ENCODE results near the gene STEEP1.

Gene STEEP1

GRCh38 chrX:119565107-119565663 lies at the start of gene STEEP1:
TSS of gene STEEP1 (minus strand) at chrX:119565409. CDS start at chrX:119565355, 54 bp downstream.
- peak; percentile 64 to 70 for DNase-seq (ENCODE audit: low read depth in 2 of 2, low spot score in 1 of 2)

- DNase-seq (ENCODE audit: low read depth in 2 of 2, low spot score in 1 of 2), result no peak
These were observed 49.6 kb upstream of the STEEP1 start for GRCh38 chrX:119614776-119615175.

DNA sequence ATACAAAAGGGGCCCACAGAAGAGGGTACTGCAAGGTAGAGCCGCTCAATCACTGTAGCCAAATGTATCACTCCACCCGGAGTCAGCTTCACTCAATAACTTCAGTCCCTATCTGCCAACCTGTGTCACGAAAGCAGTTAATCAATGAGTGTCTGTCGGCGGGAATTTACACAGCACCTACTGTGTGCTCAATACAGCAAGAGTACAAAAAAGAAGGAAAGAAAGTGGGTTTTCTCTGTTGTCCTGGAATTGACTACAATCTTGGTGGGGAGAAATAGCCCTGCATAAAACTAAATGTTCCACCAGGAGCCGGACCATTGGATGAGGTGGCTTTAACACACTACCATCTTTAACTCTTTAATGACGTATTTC lies 41.8 kb upstream of the STEEP1 start:
- DNase-seq (ENCODE audit: low read depth in 2 of 2, low spot score in 1 of 2), result no peak

DNA sequence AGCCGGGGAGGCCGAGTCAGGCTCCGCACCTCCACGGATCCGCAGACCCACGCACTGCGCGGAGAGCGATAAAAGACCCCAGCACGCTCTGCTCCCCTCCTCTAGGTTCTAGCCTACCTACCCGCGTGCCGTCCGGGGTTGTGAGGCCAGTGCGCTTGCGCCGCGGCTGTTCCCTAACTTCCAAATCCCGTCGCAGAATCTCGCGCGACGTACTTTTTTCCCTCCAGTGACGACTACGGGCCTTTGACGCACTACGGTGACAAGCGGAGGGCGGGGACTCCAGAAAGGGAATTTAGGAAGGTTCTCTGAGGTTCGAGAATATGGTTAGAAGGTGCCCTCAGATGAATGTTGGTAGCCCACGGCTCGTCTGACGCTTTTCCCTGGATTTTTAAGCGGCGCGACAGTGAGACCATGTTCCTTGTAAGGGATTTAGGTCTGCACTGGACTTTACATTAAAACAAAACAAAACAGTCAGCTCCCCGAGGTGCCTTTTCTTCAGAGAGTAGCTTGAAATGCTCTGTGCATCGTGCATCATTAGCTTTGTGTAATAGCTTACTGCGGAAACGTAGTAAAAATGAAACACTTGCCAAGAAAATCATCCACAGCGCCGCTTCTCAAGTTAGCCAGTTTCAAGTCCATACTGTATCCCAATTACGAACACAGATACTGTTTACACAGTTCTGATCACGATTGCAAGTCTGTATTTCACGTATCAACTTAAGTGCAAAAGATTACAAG lies 41.2 kb upstream of the STEEP1 start, which contains the start of gene NKRF:
TSS of gene NKRF (minus strand) at position 145 of the 738 bp plus-strand sequence.
- peak; percentile 70 to 78 for DNase-seq (ENCODE audit: low read depth in 2 of 2, low spot score in 1 of 2)

DNA sequence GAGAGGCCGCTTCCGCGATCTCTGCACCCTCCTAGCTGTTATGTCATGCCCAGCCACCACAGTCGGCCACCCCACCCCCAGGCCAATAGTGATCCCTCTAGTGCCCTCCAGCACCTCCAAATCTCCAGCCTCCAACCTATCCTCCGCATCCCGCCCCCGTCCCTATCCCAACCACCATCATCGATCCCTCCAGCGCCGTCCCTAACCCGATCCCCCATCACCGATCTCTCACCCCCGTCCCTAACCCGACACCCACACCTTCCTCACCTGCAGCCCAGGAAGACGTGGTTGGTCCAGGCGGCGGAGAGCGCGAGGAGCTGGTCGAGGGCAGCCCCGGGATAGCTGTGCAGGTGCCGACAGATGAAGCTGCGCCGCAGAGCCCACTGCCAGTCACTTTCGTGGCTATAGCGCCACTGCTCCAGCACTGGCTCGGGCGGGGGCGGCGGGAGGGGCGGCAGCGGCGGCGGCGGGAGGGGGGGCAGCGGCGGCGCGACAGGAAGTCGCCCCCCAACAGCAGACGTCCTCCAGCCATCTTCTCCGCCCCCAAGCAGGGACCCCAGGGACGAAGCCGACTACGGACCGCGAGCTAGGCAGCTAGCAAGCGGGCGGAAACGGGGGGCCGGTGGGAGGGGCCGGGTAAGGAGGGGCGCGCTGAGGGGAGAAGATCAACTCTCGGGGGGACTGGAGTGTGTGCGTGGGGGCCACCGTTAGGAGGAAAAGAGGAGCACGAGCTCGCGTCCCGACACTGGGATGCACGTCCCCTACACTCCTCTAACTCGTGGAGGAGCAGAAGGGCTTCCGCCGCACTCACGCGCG lies 40.5 kb upstream of the STEEP1 start:
- peak; percentile 9 to 15 for DNase-seq (ENCODE audit: low read depth in 2 of 2, low spot score in 1 of 2)

GRCh38 chrX:119604766-119605463 lies 39.7 kb upstream of the STEEP1 start:
- no peak for DNase-seq (ENCODE audit: low read depth in 2 of 2, low spot score in 1 of 2)

DNA sequence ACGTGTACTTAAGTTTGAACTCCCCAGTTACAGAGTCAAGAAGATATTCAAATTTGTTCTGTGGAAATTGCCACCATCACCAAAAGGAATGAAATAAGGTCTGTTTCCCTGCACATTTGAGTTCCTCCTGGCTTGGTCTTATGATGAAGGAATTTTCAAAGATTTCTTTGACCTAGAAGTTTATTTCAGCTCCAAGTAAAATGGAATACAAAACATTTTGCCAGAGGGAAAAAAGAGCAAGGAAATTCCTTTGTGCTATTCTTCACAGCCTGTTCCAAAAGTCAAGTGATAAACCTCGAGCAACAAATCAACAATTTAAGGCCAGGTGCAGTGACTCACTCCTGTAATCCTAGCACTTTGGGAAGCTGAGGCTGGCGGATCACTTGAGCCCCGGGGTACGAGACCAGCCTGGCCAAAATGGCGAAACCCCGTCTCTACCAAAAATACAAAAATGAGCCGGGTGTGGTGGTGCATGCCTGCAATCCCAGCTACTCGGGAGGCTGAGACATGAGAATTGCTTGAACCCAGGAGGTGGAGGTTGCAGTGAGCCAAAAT lies 37.6 kb upstream of the STEEP1 start:
- DNase-seq (ENCODE audit: low read depth in 2 of 2, low spot score in 1 of 2), result no peak

DNA sequence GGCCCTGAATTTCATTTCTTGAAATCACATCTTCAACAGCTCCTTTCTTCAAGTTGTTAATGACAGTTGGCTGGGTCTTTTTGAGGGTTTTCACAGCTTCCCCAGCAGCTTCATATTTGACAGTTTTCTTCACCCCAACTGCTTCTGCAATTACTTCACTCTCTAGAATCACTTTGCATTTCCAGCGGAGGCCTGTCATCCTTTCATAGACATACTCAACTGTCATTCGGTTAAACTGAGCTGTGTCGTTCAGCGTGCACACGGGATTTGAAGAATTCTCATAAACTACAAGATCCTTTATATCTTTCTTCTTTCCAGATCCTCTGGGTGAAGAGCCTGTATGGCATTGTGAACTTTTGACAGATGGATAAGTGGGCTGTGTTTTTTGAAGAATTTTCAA lies 24.6 kb upstream of the STEEP1 start:
- DNase-seq (ENCODE audit: low read depth in 2 of 2, low spot score in 1 of 2), result no peak

- no peak for DNase-seq (ENCODE audit: low read depth in 2 of 2, low spot score in 1 of 2)
These were observed 18.3 kb upstream of the STEEP1 start for GRCh38 chrX:119583431-119584059.

DNA sequence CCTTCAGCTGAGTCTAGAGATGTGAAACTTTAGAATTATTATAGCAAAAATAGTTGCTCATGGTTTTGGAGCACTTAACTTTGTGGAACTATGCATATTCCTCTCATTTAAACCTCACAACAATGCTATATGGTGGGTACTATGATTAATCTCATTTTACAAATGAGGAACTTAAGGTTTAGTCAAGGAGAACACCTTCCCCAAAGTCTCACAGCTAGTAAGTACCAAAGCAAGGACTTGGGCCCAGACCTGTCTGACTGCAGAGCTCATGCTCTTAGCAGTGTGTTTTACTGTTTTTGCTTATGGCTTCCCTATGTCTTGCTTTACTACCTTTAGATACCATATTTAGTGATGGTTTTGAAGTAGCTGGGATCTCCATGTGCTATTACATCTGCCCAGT lies 14.2 kb upstream of the STEEP1 start:
- no peak for DNase-seq (ENCODE audit: low read depth in 2 of 2, low spot score in 1 of 2)

- peak; percentile 64 to 79 for DNase-seq (ENCODE audit: low read depth in 2 of 2, low spot score in 1 of 2)
These were observed 9.4 kb upstream of the STEEP1 start, which contains the start of gene UBE2A for GRCh38 chrX:119574394-119575266. TSS of gene UBE2A (plus strand) at chrX:119574563. CDS start at chrX:119574712, 149 bp downstream.

GRCh38 chrX:119573840-119574393 lies 8.7 kb upstream of the STEEP1 start:
- DNase-seq (ENCODE audit: low read depth in 2 of 2, low spot score in 1 of 2), result no peak

DNA sequence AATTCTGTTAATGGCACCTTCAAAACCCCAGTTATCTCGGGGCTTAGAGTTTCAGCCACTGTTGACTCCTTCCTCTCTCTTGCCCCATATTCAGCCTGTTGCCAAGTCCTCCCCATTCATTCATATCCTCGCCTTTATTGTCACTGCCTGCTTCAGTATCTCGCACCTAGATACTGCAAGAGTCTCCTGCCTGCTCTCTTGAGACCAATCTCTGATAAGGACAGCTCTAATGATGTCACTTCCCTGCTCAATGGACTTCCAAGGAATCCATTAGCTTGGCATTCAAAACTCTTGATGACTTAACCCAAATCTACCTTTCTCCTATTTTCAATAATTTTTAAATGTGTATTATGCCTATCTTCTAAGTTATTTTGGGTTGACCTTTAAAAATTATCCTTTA lies 8.0 kb upstream of the STEEP1 start:
- DNase-seq (ENCODE audit: low read depth in 2 of 2, low spot score in 1 of 2), result no peak

DNA sequence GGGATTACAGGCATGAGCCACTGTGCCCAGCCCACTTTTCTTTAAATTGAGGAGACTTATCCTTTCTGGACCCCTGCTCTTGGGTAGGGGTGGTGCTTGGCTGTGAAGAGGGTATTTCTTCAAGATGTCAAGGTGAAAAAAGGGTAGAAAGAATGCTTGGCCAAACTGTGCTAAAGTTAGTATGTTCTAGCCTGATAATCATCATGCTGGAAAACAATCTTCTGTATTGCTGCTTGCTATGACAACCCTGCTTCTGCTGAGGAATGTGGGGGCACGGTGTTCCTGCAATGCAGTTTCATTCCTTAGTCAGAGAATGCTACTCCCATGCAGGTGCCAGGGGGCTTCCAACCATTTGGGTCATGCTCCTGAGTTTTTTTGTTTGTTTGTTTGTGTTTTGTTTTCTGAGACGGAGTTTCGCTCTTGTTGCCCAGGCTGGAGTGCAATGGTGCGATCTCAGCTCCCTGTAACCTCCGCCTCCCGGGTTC lies 5.2 kb upstream of the STEEP1 start:
- no peak for DNase-seq (ENCODE audit: low read depth in 2 of 2, low spot score in 1 of 2)

DNA sequence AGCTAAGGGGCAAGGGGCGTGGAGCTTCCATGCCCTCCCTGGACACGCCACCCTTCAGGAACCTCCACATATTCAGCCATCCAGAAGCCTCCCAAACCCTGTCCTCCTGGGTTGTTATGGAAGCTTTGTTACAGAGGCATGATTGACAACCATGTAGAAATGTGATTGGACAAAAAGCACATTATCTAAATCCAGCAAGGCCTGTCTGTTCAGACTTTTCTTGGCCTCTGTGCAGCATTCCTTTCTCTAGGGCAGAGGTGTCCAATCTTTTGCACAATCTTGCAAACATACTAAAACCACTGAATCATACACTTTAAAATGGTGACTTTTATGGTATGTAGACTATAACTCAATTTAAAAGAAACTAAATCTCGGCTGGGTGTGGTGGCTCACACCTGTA lies 12.7 kb downstream of the STEEP1 start:
- no peak for DNase-seq (ENCODE audit: low read depth in 2 of 2, low spot score in 1 of 2)

DNA sequence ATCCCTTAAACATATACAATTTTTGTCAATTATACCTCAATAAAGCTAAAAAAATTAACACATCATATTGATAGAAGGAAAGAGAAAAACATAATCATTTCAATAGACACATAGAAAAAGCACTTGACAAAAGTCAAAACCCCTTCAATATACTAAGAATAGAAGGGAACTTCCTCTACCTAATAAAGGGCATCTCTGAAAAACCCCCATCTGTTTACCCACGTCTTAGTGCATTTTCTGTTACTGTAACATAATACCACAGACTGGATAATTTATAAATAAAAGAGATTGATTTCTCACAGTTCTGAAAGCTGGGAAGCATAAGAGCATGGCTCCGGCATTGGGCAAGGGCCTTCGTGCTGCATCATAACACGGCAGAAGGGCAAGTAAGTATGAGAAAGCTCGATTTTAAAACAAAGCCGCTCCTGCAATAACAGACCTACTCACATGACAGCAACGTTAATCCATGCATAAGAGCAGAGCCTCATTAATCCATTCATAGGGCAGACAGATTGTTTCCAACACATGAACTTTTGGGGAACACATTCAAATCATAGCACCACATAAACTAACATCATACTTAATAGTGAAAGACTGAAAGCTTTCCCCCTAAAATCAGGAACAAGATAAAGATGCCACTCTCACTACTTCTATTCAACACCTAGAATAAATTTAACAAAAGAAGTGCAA lies 15.7 kb downstream of the STEEP1 start:
- no peak for DNase-seq (ENCODE audit: low read depth in 2 of 2, low spot score in 1 of 2)

- DNase-seq (ENCODE audit: low read depth in 2 of 2, low spot score in 1 of 2), result no peak
These were observed 24.0 kb downstream of the STEEP1 start for GRCh38 chrX:119541188-119541587.

DNA sequence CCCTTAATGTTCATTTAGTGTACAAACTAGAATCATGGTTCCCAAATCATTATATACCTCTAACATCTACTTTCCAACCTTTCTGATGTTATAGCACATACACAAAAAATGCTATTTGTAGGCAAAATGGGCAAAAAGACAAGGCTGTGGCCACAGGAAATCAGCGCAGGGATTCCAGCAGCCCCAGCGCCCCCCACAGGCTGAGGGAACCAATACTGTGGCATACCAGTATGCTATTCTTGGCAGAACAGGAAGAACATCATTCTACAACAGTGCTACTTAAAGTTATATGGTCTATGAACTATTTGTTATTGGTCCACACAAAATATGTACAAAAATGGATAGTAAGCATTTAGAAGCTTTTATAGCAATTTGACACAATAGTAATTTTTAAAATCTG lies 25.3 kb downstream of the STEEP1 start:
- DNase-seq (ENCODE audit: low read depth in 2 of 2, low spot score in 1 of 2), result no peak

- DNase-seq (ENCODE audit: low read depth in 2 of 2, low spot score in 1 of 2), result no peak
These were observed 27.7 kb downstream of the STEEP1 start for GRCh38 chrX:119537487-119537886.

Data from stimulated activated CD8-positive, alpha-beta memory T cell treated with anti-CD3 and anti-CD28 coated beads, Interleukin-4, amount 100 ng/mL, for 1 hour (primary cell).